Glomerular visceral epithelial cell (primary cell): ENCODE results near the gene SMLR1.

Experiments
- DNase-seq: peaks from one replicate; pipeline ENCODE4 v3.0.0-alpha.2; 2016; ENCODE audit errors: extremely low spot score

SMLR1 gene

GRCh38 chr6:130851026-130851425 is 23.8 kb downstream of the SMLR1 start:
- no peak for DNase-seq

GRCh38 chr6:130852844-130853554 is 25.8 kb downstream of the SMLR1 start:
- no peak for DNase-seq

- DNase-seq: peak; percentile 41
Observed at GRCh38 chr6:130853555-130854183, 26.5 kb downstream of the SMLR1 start.

GRCh38 chr6:130858054-130858453 is 30.8 kb downstream of the SMLR1 start:
- no peak for DNase-seq

- DNase-seq: no peak
Observed at GRCh38 chr6:130858498-130859160, 31.4 kb downstream of the SMLR1 start.

GRCh38 chr6:130859161-130859867 is 32.1 kb downstream of the SMLR1 start:
- no peak for DNase-seq

- DNase-seq: no peak
Observed at GRCh38 chr6:130862370-130862769, 35.2 kb downstream of the SMLR1 start.

- DNase-seq: no peak
Observed at GRCh38 chr6:130863415-130864230, 36.4 kb downstream of the SMLR1 start.

- no peak for DNase-seq
Observed at GRCh38 chr6:130864344-130864743, 37.1 kb downstream of the SMLR1 start.

- no peak for DNase-seq
Observed at GRCh38 chr6:130865793-130866192, 38.6 kb downstream of the SMLR1 start.

GRCh38 chr6:130869681-130870080 is 42.5 kb downstream of the SMLR1 start:
- no peak for DNase-seq

GRCh38 chr6:130870179-130870880 is 43.1 kb downstream of the SMLR1 start:
- no peak for DNase-seq

- peak; percentile 50 for DNase-seq
Observed at GRCh38 chr6:130872250-130873095, 45.3 kb downstream of the SMLR1 start.

GRCh38 chr6:130873746-130874145 is 46.5 kb downstream of the SMLR1 start:
- DNase-seq: no peak

- no peak for DNase-seq
Observed at GRCh38 chr6:130879826-130880225, 52.6 kb downstream of the SMLR1 start.

GRCh38 chr6:130882370-130882769 is 55.2 kb downstream of the SMLR1 start:
- DNase-seq: no peak

GRCh38 chr6:130885392-130886192 is 58.4 kb downstream of the SMLR1 start:
- DNase-seq: peak; percentile 81
